ENCODE measurements around the gene NKAIN4.

NKAIN4 gene

GRCh38 chr20:63293871-63294535 lies 39.7 kb upstream of the NKAIN4 start:
- Histone ChIP-seq H3K36me3 (ENCODE audit: control insufficient read depth, insufficient read depth, low read length) (no peaks in the 10 kb centered on the region), H3K9ac (ENCODE audit: low read length) (no peak overlapping the region), H3K9me3 (ENCODE audit: control insufficient read depth, low read length) (no peaks in the 10 kb centered on the region), H3K27me3 (ENCODE audit: control insufficient read depth, insufficient read depth, low read length) (peaks cover 48% of the 10 kb centered on the region), H3K4me3 (ENCODE audit: low read length) (no peak overlapping the region), H3K4me1 (ENCODE audit: control insufficient read depth, insufficient read depth, low read length) (peaks cover 7% of the 10 kb centered on the region)

GRCh38 chr20:63293456-63293855 lies 39.2 kb upstream of the NKAIN4 start:
- H3K4me3 ChIP-seq (ENCODE audit: low read length) = no peak overlapping the region
- H3K9ac ChIP-seq (ENCODE audit: low read length) = no peak overlapping the region
- peaks cover 7% of the 10 kb centered on the region for H3K4me1 ChIP-seq (ENCODE audit: control insufficient read depth, insufficient read depth, low read length)
- H3K36me3 ChIP-seq (ENCODE audit: control insufficient read depth, insufficient read depth, low read length) = no peaks in the 10 kb centered on the region
- H3K9me3 ChIP-seq (ENCODE audit: control insufficient read depth, low read length) = no peaks in the 10 kb centered on the region
- peaks cover 43% of the 10 kb centered on the region for H3K27me3 ChIP-seq (ENCODE audit: control insufficient read depth, insufficient read depth, low read length)

- peaks cover 43% of the 10 kb centered on the region for H3K27me3 ChIP-seq (ENCODE audit: control insufficient read depth, insufficient read depth, low read length)
- H3K4me1 ChIP-seq (ENCODE audit: control insufficient read depth, insufficient read depth, low read length) = peaks cover 7% of the 10 kb centered on the region
- no peak within 1 kb of the TSS for H3K9ac ChIP-seq (ENCODE audit: low read length)
- H3K4me3 ChIP-seq (ENCODE audit: low read length) = no peak within 1 kb of the TSS
- no peaks in the 10 kb centered on the region for H3K36me3 ChIP-seq (ENCODE audit: control insufficient read depth, insufficient read depth, low read length)
- no peaks in the 10 kb centered on the region for H3K9me3 ChIP-seq (ENCODE audit: control insufficient read depth, low read length)
Measured at GRCh38 chr20:63292904-63293303, 38.6 kb upstream of the NKAIN4 start, which contains the start of gene COL20A1. TSS of gene COL20A1 (plus strand) at chr20:63293186. CDS start at chr20:63295108, 1,922 bp downstream.

- no peaks in the 10 kb centered on the region for H3K9me3 ChIP-seq (ENCODE audit: control insufficient read depth, low read length)
- peaks cover 7% of the 10 kb centered on the region for H3K4me1 ChIP-seq (ENCODE audit: control insufficient read depth, insufficient read depth, low read length)
- H3K27me3 ChIP-seq (ENCODE audit: control insufficient read depth, insufficient read depth, low read length) = peaks cover 38% of the 10 kb centered on the region
- no peak overlapping the region for H3K4me3 ChIP-seq (ENCODE audit: low read length)
- no peaks in the 10 kb centered on the region for H3K36me3 ChIP-seq (ENCODE audit: control insufficient read depth, insufficient read depth, low read length)
- H3K9ac ChIP-seq (ENCODE audit: low read length) = no peak overlapping the region
Measured at GRCh38 chr20:63292292-63292701, 38.0 kb upstream of the NKAIN4 start.

GRCh38 chr20:63291811-63292210 lies 37.5 kb upstream of the NKAIN4 start:
- Histone ChIP-seq H3K4me3 (ENCODE audit: low read length) (no peak overlapping the region), H3K4me1 (ENCODE audit: control insufficient read depth, insufficient read depth, low read length) (peaks cover 7% of the 10 kb centered on the region), H3K36me3 (ENCODE audit: control insufficient read depth, insufficient read depth, low read length) (no peaks in the 10 kb centered on the region), H3K27me3 (ENCODE audit: control insufficient read depth, insufficient read depth, low read length) (peaks cover 33% of the 10 kb centered on the region), H3K9ac (ENCODE audit: low read length) (no peak overlapping the region), H3K9me3 (ENCODE audit: control insufficient read depth, low read length) (no peaks in the 10 kb centered on the region)

GRCh38 chr20:63290677-63291472 lies 36.6 kb upstream of the NKAIN4 start:
- H3K4me3 ChIP-seq (ENCODE audit: low read length) = no peak overlapping the region
- peaks cover 24% of the 10 kb centered on the region for H3K27me3 ChIP-seq (ENCODE audit: control insufficient read depth, insufficient read depth, low read length)
- peaks cover 7% of the 10 kb centered on the region for H3K4me1 ChIP-seq (ENCODE audit: control insufficient read depth, insufficient read depth, low read length)
- H3K36me3 ChIP-seq (ENCODE audit: control insufficient read depth, insufficient read depth, low read length) = no peaks in the 10 kb centered on the region
- no peaks in the 10 kb centered on the region for H3K9me3 ChIP-seq (ENCODE audit: control insufficient read depth, low read length)
- no peak overlapping the region for H3K9ac ChIP-seq (ENCODE audit: low read length)

- no peaks in the 10 kb centered on the region for H3K9me3 ChIP-seq (ENCODE audit: control insufficient read depth, low read length)
- H3K27me3 ChIP-seq (ENCODE audit: control insufficient read depth, insufficient read depth, low read length) = peaks cover 17% of the 10 kb centered on the region
- H3K36me3 ChIP-seq (ENCODE audit: control insufficient read depth, insufficient read depth, low read length) = no peaks in the 10 kb centered on the region
- H3K4me3 ChIP-seq (ENCODE audit: low read length) = no peak overlapping the region
- peaks cover 7% of the 10 kb centered on the region for H3K4me1 ChIP-seq (ENCODE audit: control insufficient read depth, insufficient read depth, low read length)
- H3K9ac ChIP-seq (ENCODE audit: low read length) = no peak overlapping the region
Measured at GRCh38 chr20:63290136-63290676, 35.9 kb upstream of the NKAIN4 start.

- Histone ChIP-seq H3K9ac (ENCODE audit: low read length) (no peak overlapping the region), H3K36me3 (ENCODE audit: control insufficient read depth, insufficient read depth, low read length) (no peaks in the 10 kb centered on the region), H3K4me3 (ENCODE audit: low read length) (no peak overlapping the region), H3K27me3 (ENCODE audit: control insufficient read depth, insufficient read depth, low read length) (peaks cover 10% of the 10 kb centered on the region), H3K4me1 (ENCODE audit: control insufficient read depth, insufficient read depth, low read length) (peaks cover 7% of the 10 kb centered on the region), H3K9me3 (ENCODE audit: control insufficient read depth, low read length) (no peaks in the 10 kb centered on the region)
Measured at GRCh38 chr20:63289311-63290135, 35.3 kb upstream of the NKAIN4 start.

- H3K4me3 ChIP-seq (ENCODE audit: low read length) = no peak overlapping the region
- no peaks in the 10 kb centered on the region for H3K9me3 ChIP-seq (ENCODE audit: control insufficient read depth, low read length)
- peaks cover 6% of the 10 kb centered on the region for H3K27me3 ChIP-seq (ENCODE audit: control insufficient read depth, insufficient read depth, low read length)
- H3K9ac ChIP-seq (ENCODE audit: low read length) = no peak overlapping the region
- no peaks in the 10 kb centered on the region for H3K36me3 ChIP-seq (ENCODE audit: control insufficient read depth, insufficient read depth, low read length)
- H3K4me1 ChIP-seq (ENCODE audit: control insufficient read depth, insufficient read depth, low read length) = peaks cover 7% of the 10 kb centered on the region
Measured at GRCh38 chr20:63288581-63289251, 34.5 kb upstream of the NKAIN4 start.

GRCh38 chr20:63287697-63288580 lies 33.7 kb upstream of the NKAIN4 start:
- Histone ChIP-seq H3K27me3 (ENCODE audit: control insufficient read depth, insufficient read depth, low read length) (peaks cover 2% of the 10 kb centered on the region), H3K9ac (ENCODE audit: low read length) (no peak overlapping the region), H3K36me3 (ENCODE audit: control insufficient read depth, insufficient read depth, low read length) (no peaks in the 10 kb centered on the region), H3K4me1 (ENCODE audit: control insufficient read depth, insufficient read depth, low read length) (peaks cover 7% of the 10 kb centered on the region), H3K9me3 (ENCODE audit: control insufficient read depth, low read length) (no peaks in the 10 kb centered on the region), H3K4me3 (ENCODE audit: low read length) (no peak overlapping the region)

All from mucosa of stomach (tissue), 1 donor.